Fibroblast of skin of back (primary cell): ENCODE results near the gene PDE2A.
A peak's percentile ranks its signal among the peaks of the same experiment; 100 is the strongest.

Experiments
- DNase-seq: peaks from one replicate; pipeline ENCODE4 v3.0.0-alpha.2; 2013

The PDE2A gene

GRCh38 chr11:72587696-72588095 lies 86.5 kb downstream of the PDE2A start:
- no peak for DNase-seq

- DNase-seq = no peak
Measured at GRCh38 chr11:72586321-72587090, 87.7 kb downstream of the PDE2A start.

DNA sequence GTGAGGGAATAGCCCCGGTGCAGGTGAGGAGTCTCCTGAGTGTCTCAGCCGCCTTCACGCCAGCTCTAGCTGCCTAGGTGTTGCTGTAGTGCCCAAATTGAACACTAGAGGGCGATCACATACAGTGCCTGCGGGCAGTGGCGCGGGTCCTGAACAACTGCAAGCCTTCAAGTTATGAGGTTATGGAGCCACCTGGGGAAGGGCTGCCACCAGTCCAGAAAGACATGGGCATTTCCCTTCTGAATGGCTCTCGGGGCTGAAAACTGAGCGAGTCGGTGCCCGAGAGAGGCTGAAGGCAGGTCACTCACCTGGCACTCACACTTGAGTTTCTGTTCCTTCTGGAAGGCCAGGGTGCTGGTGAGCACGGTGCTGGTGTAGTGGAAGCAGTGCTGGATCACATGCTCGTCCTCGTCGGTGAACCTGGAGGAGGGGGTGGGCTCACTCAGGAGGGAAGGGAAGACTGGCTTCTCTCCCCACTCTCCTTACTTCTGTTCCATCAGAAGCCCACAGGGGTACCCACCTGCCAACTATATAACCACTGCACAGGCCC lies 88.4 kb downstream of the PDE2A start:
- DNase-seq = peak; percentile 49

GRCh38 chr11:72584939-72585597 lies 89.2 kb downstream of the PDE2A start:
- no peak for DNase-seq

- no peak for DNase-seq
Measured at GRCh38 chr11:72584293-72584938, 89.8 kb downstream of the PDE2A start.

DNA sequence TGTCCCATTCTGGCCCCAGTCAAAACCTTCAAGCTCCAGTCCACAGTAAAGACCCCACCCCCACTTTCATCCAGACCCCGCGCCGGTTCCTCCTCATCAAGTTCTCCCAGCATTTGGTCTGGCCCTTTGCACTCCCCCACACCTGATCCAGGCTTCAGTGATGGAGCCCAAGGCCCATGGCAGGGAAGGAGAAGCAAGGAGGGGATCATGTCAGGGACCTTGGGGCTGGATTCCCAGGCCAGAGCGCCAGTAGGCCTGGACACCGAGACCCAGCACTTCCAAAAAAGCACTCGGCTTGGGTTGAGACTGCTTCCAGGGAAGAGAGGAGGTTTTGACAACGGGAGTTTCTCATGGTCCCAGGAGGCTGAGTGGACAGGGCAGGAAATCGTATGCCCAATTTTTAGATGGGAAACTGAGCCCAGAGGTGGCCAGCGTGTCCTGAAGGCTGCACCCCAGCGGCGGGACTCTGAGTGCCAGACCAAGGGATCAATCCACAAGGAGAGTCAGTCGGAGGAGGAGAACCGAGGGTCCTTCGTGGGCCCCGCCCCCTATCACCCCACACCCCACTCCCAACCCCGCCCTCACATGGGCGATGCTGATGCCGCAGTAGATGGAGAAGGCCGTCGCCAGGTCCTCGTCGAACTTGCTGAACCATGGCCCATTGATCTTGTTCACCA lies 90.5 kb downstream of the PDE2A start:
- DNase-seq = no peak

DNA sequence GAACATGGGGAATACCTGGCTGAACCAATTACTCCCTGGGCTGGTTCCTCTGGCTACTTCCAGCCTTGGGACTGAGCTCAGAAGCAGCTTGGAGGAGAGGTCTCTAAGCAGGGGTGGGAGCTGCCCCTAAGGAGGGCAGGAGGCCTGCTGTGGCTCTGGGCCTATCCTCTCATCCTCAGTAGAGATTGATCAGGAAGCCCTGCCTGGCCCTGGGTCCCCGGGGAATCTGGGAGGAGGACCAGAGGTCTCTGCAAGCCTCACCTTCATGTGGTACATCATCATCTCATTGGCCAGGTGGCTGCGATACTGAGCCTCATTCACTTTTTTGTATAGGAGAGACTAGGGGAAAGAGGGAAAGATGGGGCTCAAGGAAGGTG lies 91.1 kb downstream of the PDE2A start:
- DNase-seq = no peak

- no peak for DNase-seq
Measured at GRCh38 chr11:72582206-72583176, 91.7 kb downstream of the PDE2A start.

- no peak for DNase-seq
Measured at GRCh38 chr11:72581067-72581466, 93.2 kb downstream of the PDE2A start.

- DNase-seq = no peak
Measured at GRCh38 chr11:72580642-72580950, 93.6 kb downstream of the PDE2A start.

DNA sequence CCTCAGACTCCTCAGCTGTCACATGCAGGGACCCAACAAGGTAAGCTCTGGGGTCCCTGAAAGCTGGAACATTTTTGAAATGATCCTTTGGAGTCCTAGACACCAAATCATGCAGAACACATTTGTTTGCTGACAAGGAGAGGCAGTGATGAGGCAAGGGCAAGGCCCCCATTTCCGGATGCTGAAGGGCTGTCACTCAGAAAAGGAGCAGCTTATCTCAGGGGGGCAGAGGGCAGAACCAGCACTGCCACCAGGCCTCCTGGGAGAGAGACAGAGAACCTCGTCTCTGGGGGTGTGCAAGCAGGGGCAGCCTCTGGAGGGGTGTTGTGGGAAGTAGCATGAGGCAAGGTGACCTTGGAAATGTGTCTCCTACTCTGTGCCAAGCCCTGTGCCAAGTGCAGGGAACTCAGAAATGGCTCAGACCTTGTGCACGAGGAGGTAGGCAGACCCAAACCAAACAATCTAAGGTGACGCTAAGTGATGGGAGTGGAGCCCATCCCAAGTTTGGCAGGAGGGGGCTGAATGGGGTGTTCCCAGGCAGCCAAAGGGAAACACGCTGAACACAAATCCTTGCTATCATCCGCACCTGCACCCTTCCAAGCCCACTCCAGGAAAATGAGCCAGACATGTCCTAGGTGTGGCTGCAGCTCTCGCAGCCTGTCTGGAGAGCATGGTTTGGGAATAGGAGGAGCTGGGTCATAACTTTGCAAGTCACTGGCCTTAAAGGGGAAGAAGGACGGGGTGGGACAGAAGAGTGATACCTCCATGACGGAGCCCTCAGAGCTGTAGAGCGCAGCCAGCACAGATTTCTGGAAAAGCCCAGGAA lies 94.2 kb downstream of the PDE2A start:
- no peak for DNase-seq

GRCh38 chr11:72578991-72579815 lies 95.0 kb downstream of the PDE2A start:
- DNase-seq = no peak

- no peak for DNase-seq
Measured at GRCh38 chr11:72578566-72578965, 95.7 kb downstream of the PDE2A start.

DNA sequence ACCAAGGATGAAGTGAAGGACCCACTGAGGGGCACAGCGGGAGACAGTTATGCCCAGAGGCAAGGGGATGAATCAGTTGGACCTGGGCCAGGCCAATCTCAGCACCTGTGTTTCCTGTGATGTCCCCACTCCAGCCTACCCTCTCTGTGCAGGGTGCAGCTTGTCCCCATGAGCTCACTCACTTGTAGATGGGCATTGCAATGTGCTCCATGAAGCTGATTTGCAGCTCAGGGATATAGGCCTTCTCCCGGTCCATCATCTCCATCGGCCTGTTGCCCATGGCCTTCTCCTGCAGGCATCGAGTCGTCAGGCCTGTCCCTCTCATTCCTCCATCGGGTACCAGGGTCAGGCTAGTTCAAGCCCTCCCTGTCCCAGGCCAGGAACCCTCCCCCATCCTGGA lies 96.2 kb downstream of the PDE2A start:
- no peak for DNase-seq

DNA sequence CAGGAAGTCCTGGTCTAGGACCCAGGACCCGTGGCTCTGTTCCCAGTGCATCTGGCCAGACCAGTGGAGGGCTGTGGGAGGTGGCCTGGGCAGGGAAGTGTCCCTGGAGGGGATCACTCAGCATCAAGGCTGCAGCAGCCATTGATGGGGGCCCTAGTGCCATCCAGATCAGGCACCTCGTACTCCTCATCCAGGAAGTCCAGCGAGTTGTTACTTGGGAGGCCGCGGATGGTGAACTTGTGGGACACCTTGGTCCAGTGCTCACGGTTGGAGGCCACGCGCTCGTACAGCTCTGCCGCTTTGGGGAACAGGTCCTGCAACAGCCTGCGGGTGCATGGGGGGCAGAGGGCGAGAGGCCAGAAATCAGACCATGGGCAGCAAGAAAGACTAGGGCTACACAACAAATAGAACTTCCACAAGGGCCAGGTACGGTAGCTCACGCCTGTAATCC lies 96.9 kb downstream of the PDE2A start:
- no peak for DNase-seq

- no peak for DNase-seq
Measured at GRCh38 chr11:72576661-72577060, 97.6 kb downstream of the PDE2A start.

- no peak for DNase-seq
Measured at GRCh38 chr11:72576243-72576595, 98.0 kb downstream of the PDE2A start.

- DNase-seq = no peak
Measured at GRCh38 chr11:72575533-72576242, 98.5 kb downstream of the PDE2A start.
